ENCODE measurements around the gene CNKSR2.
"Not testable (repeated sequence)": the region's sequence is repeated elsewhere in the genome, so short reads cannot be mapped to it uniquely, and the experiment has no call there.

CNKSR2 gene

GRCh38 chrX:21457718-21458117, 83.5 kb downstream of the CNKSR2 start:
- DNase-seq, result no peak

GRCh38 chrX:21469071-21469470, 94.9 kb downstream of the CNKSR2 start:
- DNase-seq, result no peak

GRCh38 chrX:21476909-21477308, 102.7 kb downstream of the CNKSR2 start:
- DNase-seq, result no peak

GRCh38 chrX:21479695-21480270, 105.6 kb downstream of the CNKSR2 start:
- DNase-seq, result peak; percentile 4

GRCh38 chrX:21481761-21482160, 107.5 kb downstream of the CNKSR2 start:
- no peak for DNase-seq

GRCh38 chrX:21484051-21484450, 109.8 kb downstream of the CNKSR2 start:
- not testable (repeated sequence) for DNase-seq

- DNase-seq, result peak; percentile 42
Measured at GRCh38 chrX:21487832-21488231, 113.6 kb downstream of the CNKSR2 start.

GRCh38 chrX:21490341-21490740, 116.1 kb downstream of the CNKSR2 start:
- DNase-seq, result no peak

- no peak for DNase-seq
Measured at GRCh38 chrX:21493226-21493830, 119.1 kb downstream of the CNKSR2 start.

- DNase-seq, result no peak
Measured at GRCh38 chrX:21503593-21503992, 129.4 kb downstream of the CNKSR2 start.

GRCh38 chrX:21509912-21510311, 135.7 kb downstream of the CNKSR2 start:
- no peak for DNase-seq

- DNase-seq, result no peak
Measured at GRCh38 chrX:21524008-21524407, 149.8 kb downstream of the CNKSR2 start.

- DNase-seq, result no peak
Measured at GRCh38 chrX:21528076-21528475, 153.9 kb downstream of the CNKSR2 start.

GRCh38 chrX:21529771-21530170, 155.6 kb downstream of the CNKSR2 start:
- no peak for DNase-seq

- not testable (repeated sequence) for DNase-seq
Measured at GRCh38 chrX:21544642-21545041, 170.4 kb downstream of the CNKSR2 start.

GRCh38 chrX:21559417-21559816, 185.2 kb downstream of the CNKSR2 start:
- no peak for DNase-seq

GRCh38 chrX:21565025-21565424, 190.8 kb downstream of the CNKSR2 start:
- no peak for DNase-seq

- DNase-seq, result no peak
Measured at GRCh38 chrX:21574793-21575192, 200.6 kb downstream of the CNKSR2 start.

- DNase-seq, result no peak
Measured at GRCh38 chrX:21581479-21581878, 207.3 kb downstream of the CNKSR2 start.

- no peak for DNase-seq
Measured at GRCh38 chrX:21586001-21586400, 211.8 kb downstream of the CNKSR2 start.

- no peak for DNase-seq
Measured at GRCh38 chrX:21590012-21590776, 216.0 kb downstream of the CNKSR2 start.

- no peak for DNase-seq
Measured at GRCh38 chrX:21606002-21606401, 231.8 kb downstream of the CNKSR2 start.

GRCh38 chrX:21610168-21610567, 235.9 kb downstream of the CNKSR2 start:
- no peak for DNase-seq

GRCh38 chrX:21612154-21612553, 237.9 kb downstream of the CNKSR2 start:
- no peak for DNase-seq
